Middle frontal gyrus (tissue), 1 donor: ENCODE measurements around the gene PFKFB1.

ENCODE experiments used
- DNase-seq: peaks from one replicate; pipeline ENCODE4 v3.0.0-alpha.2; 2015; ENCODE audit warnings: low spot score; ENCODE audit errors: extremely low spot score

The PFKFB1 gene

GRCh38 chrX:54994099-54994498, at the start of gene PFKFB1:
PFKFB1 (minus strand) TSS chrX:54994188; CDS start chrX:54994007, 181 bp downstream.
- DNase-seq, result no peak

GRCh38 chrX:55041514-55041913, 47.5 kb upstream of the PFKFB1 start:
- no peak for DNase-seq

- no peak for DNase-seq
These were observed 45.5 kb upstream of the PFKFB1 start for GRCh38 chrX:55039471-55039870.

GRCh38 chrX:55033429-55033828, 39.4 kb upstream of the PFKFB1 start:
- DNase-seq, result no peak

GRCh38 chrX:55030271-55031205, 36.5 kb upstream of the PFKFB1 start, which contains the start of gene ALAS2:
ALAS2 (minus strand) TSS chrX:55030977; CDS start chrX:55026000, 4,977 bp downstream.
- no peak for DNase-seq

GRCh38 chrX:55029291-55029690, 35.3 kb upstream of the PFKFB1 start:
- no peak for DNase-seq

GRCh38 chrX:55028611-55029010, 34.6 kb upstream of the PFKFB1 start:
- DNase-seq, result no peak

- no peak for DNase-seq
These were observed 34.1 kb upstream of the PFKFB1 start for GRCh38 chrX:55028040-55028439.

GRCh38 chrX:55026840-55027239, 32.9 kb upstream of the PFKFB1 start:
- DNase-seq, result no peak

- DNase-seq, result no peak
These were observed 32.2 kb upstream of the PFKFB1 start for GRCh38 chrX:55026143-55026542.

- DNase-seq, result no peak
These were observed 20.9 kb upstream of the PFKFB1 start for GRCh38 chrX:55014897-55015299.

- DNase-seq, result no peak
These were observed 17.3 kb upstream of the PFKFB1 start for GRCh38 chrX:55011294-55011693.

GRCh38 chrX:55008571-55009358, 14.8 kb upstream of the PFKFB1 start:
- no peak for DNase-seq

- DNase-seq, result no peak
These were observed 13.7 kb upstream of the PFKFB1 start for GRCh38 chrX:55007656-55008055.

- DNase-seq, result no peak
These were observed 13.0 kb upstream of the PFKFB1 start for GRCh38 chrX:55006827-55007621.

GRCh38 chrX:55005256-55005655, 11.3 kb upstream of the PFKFB1 start:
- DNase-seq, result no peak

- no peak for DNase-seq
These were observed 10.2 kb upstream of the PFKFB1 start for GRCh38 chrX:55004231-55004630.

- DNase-seq, result peak; percentile 83
These were observed 6.0 kb upstream of the PFKFB1 start, which contains the start of gene APEX2 for GRCh38 chrX:54999717-55000598. APEX2 (plus strand) TSS chrX:55000363; CDS start chrX:55000423, 60 bp downstream.

GRCh38 chrX:54995621-54996020, 1.6 kb upstream of the PFKFB1 start:
- no peak for DNase-seq

- no peak for DNase-seq
These were observed 822 bp upstream of the PFKFB1 start for GRCh38 chrX:54994668-54995351.
